Cardiac muscle cell (in vitro differentiated cells and primary cell): Measurements from ENCODE around the gene PCGF3. TPM values are rescaled to one million over a fixed set of nuclear protein-coding genes. Genes with fewer than 3 reads are reported as not detected.

Experiments
- DNase-seq, 2 donors: peaks; one replicate each; pipeline versions ENCODE4 v3.0.0 to v3.0.0-alpha.2; 2010 to 2017; ENCODE audit warnings: low read depth in 1 of 2, low spot score in 1 of 2
- H3K27ac ChIP-seq: fragments of 200-600 bp; sonication (generic); 2 replicates; pipeline ENCODE4 v1.5.1; 2016
- H3K27me3 ChIP-seq: fragments of 200-600 bp; sonication (generic); 2 replicates; pipeline ENCODE4 v1.6.0; 2016; ENCODE audit warnings: control low read depth
- H3K36me3 ChIP-seq: fragments of 200-600 bp; sonication (generic); 2 replicates; pipeline ENCODE4 v1.5.1; 2016; ENCODE audit warnings: control low read depth
- H3K4me1 ChIP-seq: fragments of 200-600 bp; sonication (generic); 2 replicates; pipeline ENCODE4 v1.8.1; 2017; ENCODE audit warnings: low read depth, mild to moderate bottlenecking, mixed run types
- H3K4me3 ChIP-seq: fragments of 200-600 bp; sonication (generic); 2 replicates; pipeline ENCODE4 v1.5.1; 2016; ENCODE audit warnings: mild to moderate bottlenecking
- H3K9me3 ChIP-seq: fragments of 200-600 bp; sonication (generic); 2 replicates; pipeline ENCODE4 v1.5.1; 2017; ENCODE audit warnings: low read depth, mild to moderate bottlenecking, control low read depth
- polyA plus RNA-seq: library from polyadenylated mRNA; unstranded; fragments of >200 nt; fragmentation: Nextera tagmentation; extraction: Ambion mirVana; gene quantifications from 2 replicates; pipeline ENCODE4 v1.2.1, GENCODE V29; 2016
- total RNA-seq: library from RNA; depleted of rRNA; stranded (reverse); fragments of >200 nt; gene quantifications from 2 replicates; pipeline ENCODE4 v1.2.3, GENCODE V29; 2016
- TF ChIP-seq, protein P1 (sequence below): IDR thresholded peaks from 2 replicates; pipeline ENCODE4 v1.5.1; 2012; ENCODE audit warnings: low read depth, mild to moderate bottlenecking, low read length

The PCGF3 gene
- total and polyA plus RNA-seq, 2 experiments from 2014 or later: 32.8 to 118 TPM

GRCh38 chr4:673349-674091, 32.1 kb upstream of the PCGF3 start:
- peak in 1 of 2 donors; percentile 35 for DNase-seq
- Histone ChIP-seq H3K4me3 (peak overlapping the region; percentile 88), H3K27me3 (no peaks in the 10 kb centered on the region), H3K4me1 (peaks cover 30% of the 10 kb centered on the region), H3K27ac (peak overlapping the region; percentile 78), H3K9me3 (no peaks in the 10 kb centered on the region), H3K36me3 (peaks cover 23% of the 10 kb centered on the region)
- TF ChIP-seq, protein P1, sequence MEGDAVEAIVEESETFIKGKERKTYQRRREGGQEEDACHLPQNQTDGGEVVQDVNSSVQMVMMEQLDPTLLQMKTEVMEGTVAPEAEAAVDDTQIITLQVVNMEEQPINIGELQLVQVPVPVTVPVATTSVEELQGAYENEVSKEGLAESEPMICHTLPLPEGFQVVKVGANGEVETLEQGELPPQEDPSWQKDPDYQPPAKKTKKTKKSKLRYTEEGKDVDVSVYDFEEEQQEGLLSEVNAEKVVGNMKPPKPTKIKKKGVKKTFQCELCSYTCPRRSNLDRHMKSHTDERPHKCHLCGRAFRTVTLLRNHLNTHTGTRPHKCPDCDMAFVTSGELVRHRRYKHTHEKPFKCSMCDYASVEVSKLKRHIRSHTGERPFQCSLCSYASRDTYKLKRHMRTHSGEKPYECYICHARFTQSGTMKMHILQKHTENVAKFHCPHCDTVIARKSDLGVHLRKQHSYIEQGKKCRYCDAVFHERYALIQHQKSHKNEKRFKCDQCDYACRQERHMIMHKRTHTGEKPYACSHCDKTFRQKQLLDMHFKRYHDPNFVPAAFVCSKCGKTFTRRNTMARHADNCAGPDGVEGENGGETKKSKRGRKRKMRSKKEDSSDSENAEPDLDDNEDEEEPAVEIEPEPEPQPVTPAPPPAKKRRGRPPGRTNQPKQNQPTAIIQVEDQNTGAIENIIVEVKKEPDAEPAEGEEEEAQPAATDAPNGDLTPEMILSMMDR: no peak

- peak; percentile 97 for DNase-seq
- Histone ChIP-seq H3K4me3 (peak within 1 kb of the TSS; percentile 88), H3K9me3 (no peaks in the 10 kb centered on the region), H3K27me3 (no peaks in the 10 kb centered on the region), H3K36me3 (peaks cover 23% of the 10 kb centered on the region), H3K27ac (peak within 1 kb of the TSS; percentile 89), H3K4me1 (peaks cover 30% of the 10 kb centered on the region)
- TF ChIP-seq, protein P1: peak; percentile 91
Observed at GRCh38 chr4:674172-675035, 31.2 kb upstream of the PCGF3 start, which contains the start of the genes ATP5ME and MYL5. Gene ATP5ME (minus strand): TSS chr4:674276. CDS start chr4:674247, 29 bp downstream. Gene MYL5 (plus strand): TSS chr4:674542. CDS start chr4:678027, 3,485 bp downstream.

- Histone ChIP-seq H3K27ac (peak overlapping the region; percentile 89), H3K36me3 (peaks cover 22% of the 10 kb centered on the region), H3K9me3 (no peaks in the 10 kb centered on the region), H3K27me3 (no peaks in the 10 kb centered on the region), H3K4me3 (peak overlapping the region; percentile 88), H3K4me1 (peaks cover 30% of the 10 kb centered on the region)
- DNase-seq: no peak
- TF ChIP-seq, protein P1: no peak
Observed at GRCh38 chr4:675036-675882, 30.4 kb upstream of the PCGF3 start.

DNA sequence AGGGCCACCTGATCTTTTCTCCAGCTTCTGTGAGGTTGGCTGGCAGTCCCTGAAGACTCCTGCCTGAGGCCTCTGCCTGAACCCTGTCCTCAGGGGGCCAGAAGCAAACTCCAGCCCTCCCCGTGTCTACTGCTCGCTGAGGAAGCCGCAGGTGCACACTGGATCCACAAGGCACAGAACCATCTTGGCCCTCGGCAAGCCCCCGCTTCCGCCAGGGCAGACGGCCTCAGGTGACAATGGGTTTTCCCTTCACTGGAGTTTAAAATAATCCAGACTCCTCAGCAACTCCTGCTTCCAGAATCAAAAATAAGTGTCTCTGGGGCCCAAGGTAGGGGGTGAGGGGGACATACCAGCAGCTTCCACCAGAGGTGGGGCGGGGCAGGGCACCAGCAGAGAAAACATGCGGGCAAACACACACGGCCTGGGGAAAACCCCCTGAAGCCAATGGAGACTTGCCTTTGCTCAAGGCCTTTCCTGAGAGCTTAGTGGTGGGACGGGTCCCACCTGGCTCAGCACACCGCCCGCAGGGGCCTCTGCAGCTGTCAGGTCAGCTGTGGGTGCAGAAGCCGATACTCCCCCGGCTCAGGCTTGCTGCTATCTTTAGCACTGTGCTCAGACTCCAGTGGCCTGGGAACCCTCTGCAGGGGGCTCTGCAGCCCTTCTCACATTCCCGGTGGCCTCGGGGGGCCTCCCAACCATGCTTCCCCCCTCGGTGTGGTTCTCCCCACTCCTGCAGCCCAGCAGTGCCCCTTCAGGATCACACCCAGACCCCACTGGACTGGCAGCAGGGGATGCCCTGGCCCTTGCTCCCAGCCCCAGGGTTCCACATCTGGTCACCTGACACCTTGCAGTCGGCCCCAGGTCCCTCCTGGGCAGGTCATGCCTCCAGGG, 29.4 kb upstream of the PCGF3 start:
- H3K27ac ChIP-seq: peak overlapping the region; percentile 69
- no peak overlapping the region for H3K4me3 ChIP-seq
- no peak for DNase-seq
- peaks cover 16% of the 10 kb centered on the region for H3K36me3 ChIP-seq
- TF ChIP-seq, protein P1: no peak
- H3K9me3 ChIP-seq: no peaks in the 10 kb centered on the region
- H3K27me3 ChIP-seq: no peaks in the 10 kb centered on the region
- H3K4me1 ChIP-seq: peaks cover 30% of the 10 kb centered on the region
